ENCODE results near the gene TM4SF4. TPM values are rescaled to one million over a fixed set of nuclear protein-coding genes. Genes with fewer than 3 reads are reported as not detected.

The TM4SF4 gene
- total and polyA plus RNA-seq, 2 experiments from 2014 or later = not detected

DNA sequence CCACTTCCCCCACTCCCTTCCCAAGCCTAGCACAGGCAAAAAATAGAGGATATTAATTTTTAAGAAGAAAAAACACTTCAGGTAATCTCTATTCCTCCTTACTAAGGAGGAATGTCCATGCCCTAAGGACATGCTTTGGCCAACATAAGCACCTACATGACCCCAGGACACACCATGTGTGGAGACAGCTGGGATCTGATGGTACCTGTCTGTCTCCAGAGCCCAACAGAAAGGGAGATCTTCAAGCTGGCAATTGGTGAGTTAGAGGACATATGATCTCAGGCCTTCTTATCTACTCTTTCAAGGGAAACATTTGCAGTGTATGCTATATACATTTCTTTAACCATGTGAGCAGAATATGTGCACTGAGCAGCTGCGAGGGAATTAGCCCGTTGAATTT lies 7.0 kb downstream of the TM4SF4 start (continued):
- TF ChIP-seq, protein P1, sequence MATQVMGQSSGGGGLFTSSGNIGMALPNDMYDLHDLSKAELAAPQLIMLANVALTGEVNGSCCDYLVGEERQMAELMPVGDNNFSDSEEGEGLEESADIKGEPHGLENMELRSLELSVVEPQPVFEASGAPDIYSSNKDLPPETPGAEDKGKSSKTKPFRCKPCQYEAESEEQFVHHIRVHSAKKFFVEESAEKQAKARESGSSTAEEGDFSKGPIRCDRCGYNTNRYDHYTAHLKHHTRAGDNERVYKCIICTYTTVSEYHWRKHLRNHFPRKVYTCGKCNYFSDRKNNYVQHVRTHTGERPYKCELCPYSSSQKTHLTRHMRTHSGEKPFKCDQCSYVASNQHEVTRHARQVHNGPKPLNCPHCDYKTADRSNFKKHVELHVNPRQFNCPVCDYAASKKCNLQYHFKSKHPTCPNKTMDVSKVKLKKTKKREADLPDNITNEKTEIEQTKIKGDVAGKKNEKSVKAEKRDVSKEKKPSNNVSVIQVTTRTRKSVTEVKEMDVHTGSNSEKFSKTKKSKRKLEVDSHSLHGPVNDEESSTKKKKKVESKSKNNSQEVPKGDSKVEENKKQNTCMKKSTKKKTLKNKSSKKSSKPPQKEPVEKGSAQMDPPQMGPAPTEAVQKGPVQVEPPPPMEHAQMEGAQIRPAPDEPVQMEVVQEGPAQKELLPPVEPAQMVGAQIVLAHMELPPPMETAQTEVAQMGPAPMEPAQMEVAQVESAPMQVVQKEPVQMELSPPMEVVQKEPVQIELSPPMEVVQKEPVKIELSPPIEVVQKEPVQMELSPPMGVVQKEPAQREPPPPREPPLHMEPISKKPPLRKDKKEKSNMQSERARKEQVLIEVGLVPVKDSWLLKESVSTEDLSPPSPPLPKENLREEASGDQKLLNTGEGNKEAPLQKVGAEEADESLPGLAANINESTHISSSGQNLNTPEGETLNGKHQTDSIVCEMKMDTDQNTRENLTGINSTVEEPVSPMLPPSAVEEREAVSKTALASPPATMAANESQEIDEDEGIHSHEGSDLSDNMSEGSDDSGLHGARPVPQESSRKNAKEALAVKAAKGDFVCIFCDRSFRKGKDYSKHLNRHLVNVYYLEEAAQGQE (IDR thresholded peaks at IDR 0.05; ENCODE audit: unreplicated experiment) = no peak
- TF ChIP-seq, protein P2, sequence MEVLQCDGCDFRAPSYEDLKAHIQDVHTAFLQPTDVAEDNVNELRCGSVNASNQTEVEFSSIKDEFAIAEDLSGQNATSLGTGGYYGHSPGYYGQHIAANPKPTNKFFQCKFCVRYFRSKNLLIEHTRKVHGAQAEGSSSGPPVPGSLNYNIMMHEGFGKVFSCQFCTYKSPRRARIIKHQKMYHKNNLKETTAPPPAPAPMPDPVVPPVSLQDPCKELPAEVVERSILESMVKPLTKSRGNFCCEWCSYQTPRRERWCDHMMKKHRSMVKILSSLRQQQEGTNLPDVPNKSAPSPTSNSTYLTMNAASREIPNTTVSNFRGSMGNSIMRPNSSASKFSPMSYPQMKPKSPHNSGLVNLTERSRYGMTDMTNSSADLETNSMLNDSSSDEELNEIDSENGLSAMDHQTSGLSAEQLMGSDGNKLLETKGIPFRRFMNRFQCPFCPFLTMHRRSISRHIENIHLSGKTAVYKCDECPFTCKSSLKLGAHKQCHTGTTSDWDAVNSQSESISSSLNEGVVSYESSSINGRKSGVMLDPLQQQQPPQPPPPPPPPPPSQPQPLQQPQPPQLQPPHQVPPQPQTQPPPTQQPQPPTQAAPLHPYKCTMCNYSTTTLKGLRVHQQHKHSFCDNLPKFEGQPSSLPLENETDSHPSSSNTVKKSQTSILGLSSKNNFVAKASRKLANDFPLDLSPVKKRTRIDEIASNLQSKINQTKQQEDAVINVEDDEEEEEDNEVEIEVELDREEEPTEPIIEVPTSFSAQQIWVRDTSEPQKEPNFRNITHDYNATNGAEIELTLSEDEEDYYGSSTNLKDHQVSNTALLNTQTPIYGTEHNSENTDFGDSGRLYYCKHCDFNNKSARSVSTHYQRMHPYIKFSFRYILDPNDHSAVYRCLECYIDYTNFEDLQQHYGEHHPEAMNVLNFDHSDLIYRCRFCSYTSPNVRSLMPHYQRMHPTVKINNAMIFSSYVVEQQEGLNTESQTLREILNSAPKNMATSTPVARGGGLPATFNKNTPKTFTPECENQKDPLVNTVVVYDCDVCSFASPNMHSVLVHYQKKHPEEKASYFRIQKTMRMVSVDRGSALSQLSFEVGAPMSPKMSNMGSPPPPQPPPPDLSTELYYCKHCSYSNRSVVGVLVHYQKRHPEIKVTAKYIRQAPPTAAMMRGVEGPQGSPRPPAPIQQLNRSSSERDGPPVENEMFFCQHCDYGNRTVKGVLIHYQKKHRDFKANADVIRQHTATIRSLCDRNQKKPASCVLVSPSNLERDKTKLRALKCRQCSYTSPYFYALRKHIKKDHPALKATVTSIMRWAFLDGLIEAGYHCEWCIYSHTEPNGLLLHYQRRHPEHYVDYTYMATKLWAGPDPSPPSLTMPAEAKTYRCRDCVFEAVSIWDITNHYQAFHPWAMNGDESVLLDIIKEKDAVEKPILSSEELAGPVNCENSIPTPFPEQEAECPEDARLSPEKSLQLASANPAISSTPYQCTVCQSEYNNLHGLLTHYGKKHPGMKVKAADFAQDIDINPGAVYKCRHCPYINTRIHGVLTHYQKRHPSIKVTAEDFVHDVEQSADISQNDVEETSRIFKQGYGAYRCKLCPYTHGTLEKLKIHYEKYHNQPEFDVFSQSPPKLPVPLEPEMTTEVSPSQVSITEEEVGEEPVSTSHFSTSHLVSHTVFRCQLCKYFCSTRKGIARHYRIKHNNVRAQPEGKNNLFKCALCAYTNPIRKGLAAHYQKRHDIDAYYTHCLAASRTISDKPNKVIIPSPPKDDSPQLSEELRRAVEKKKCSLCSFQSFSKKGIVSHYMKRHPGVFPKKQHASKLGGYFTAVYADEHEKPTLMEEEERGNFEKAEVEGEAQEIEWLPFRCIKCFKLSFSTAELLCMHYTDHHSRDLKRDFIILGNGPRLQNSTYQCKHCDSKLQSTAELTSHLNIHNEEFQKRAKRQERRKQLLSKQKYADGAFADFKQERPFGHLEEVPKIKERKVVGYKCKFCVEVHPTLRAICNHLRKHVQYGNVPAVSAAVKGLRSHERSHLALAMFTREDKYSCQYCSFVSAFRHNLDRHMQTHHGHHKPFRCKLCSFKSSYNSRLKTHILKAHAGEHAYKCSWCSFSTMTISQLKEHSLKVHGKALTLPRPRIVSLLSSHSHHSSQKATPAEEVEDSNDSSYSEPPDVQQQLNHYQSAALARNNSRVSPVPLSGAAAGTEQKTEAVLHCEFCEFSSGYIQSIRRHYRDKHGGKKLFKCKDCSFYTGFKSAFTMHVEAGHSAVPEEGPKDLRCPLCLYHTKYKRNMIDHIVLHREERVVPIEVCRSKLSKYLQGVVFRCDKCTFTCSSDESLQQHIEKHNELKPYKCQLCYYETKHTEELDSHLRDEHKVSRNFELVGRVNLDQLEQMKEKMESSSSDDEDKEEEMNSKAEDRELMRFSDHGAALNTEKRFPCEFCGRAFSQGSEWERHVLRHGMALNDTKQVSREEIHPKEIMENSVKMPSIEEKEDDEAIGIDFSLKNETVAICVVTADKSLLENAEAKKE (CRISPR knock-in tag; IDR thresholded peaks at IDR 0.05) = no peak
- TF ChIP-seq, protein P3, sequence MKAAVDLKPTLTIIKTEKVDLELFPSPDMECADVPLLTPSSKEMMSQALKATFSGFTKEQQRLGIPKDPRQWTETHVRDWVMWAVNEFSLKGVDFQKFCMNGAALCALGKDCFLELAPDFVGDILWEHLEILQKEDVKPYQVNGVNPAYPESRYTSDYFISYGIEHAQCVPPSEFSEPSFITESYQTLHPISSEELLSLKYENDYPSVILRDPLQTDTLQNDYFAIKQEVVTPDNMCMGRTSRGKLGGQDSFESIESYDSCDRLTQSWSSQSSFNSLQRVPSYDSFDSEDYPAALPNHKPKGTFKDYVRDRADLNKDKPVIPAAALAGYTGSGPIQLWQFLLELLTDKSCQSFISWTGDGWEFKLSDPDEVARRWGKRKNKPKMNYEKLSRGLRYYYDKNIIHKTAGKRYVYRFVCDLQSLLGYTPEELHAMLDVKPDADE (IDR thresholded peaks at IDR 0.05) = no peak
- TF ChIP-seq JUNB (IDR thresholded peaks at IDR 0.05; ENCODE audit: unreplicated experiment) = no peak

DNA sequence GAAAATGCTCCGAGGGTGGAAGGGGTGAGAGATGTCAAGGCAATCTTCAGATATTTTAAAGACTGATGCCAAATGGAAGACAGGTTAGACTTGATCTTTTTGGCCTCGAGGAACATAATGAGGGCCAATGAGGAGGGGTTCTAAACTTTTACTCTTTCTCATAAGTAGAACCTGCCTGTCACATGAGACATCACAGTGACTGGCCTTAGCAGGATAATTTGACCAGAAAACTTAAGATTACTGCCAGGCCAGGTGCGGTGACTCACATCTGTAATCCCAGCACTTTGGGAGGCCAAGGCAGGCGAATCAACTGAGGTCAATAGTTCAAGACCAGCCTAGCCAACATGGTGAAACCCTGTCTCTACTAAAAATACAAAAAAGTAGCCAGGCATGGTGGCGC lies 12.2 kb downstream of the TM4SF4 start:
- no peak overlapping the region for H3K4me3 ChIP-seq
- H3K36me3 ChIP-seq (ENCODE audit: insufficient read depth) = no peaks in the 10 kb centered on the region
- no peak overlapping the region for H3K4me2 ChIP-seq
- no peaks in the 10 kb centered on the region for H3K9me2 ChIP-seq (ENCODE audit: insufficient read depth)
- H3K4me3 Mint-ChIP-seq = no peak overlapping the region
- no peak overlapping the region for H3K27ac Mint-ChIP-seq
- DNase-seq (ENCODE audit: low spot score) (no peak), ATAC-seq (no peak)
- no peaks in the 10 kb centered on the region for H3K79me2 ChIP-seq (replicated peaks; ENCODE audit: insufficient read depth)
- no peaks in the 10 kb centered on the region for H3K4me1 Mint-ChIP-seq
- H3K36me3 Mint-ChIP-seq (ENCODE audit: low read depth) = no peaks in the 10 kb centered on the region
- no peaks in the 10 kb centered on the region for H3K27me3 ChIP-seq (ENCODE audit: insufficient read depth)
- H4K20me1 ChIP-seq (replicated peaks; ENCODE audit: insufficient read depth) = no peaks in the 10 kb centered on the region; the same call in 1 of the 2 replicates
- H3K9me3 Mint-ChIP-seq = no peaks in the 10 kb centered on the region
- H3K27ac ChIP-seq (ENCODE audit: low read depth) = no peak overlapping the region
- H3K4me1 ChIP-seq (ENCODE audit: insufficient read depth) = no peaks in the 10 kb centered on the region
- H3K27me3 Mint-ChIP-seq (ENCODE audit: insufficient read depth, low read depth, poor library complexity) = peaks cover 6% of the 10 kb centered on the region
- H2AFZ ChIP-seq = no peak overlapping the region
- H3F3A ChIP-seq (replicated peaks; ENCODE audit: low read depth) = no peaks in the 10 kb centered on the region
- TF ChIP-seq NANOG (IDR thresholded peaks at IDR 0.05; ENCODE audit: borderline replicate concordance) = no peak
- TF ChIP-seq CREB1 (CRISPR knock-in tag; IDR thresholded peaks at IDR 0.05; ENCODE audit: low read depth) = no peak
- no peak for TF ChIP-seq JUNB (IDR thresholded peaks at IDR 0.05; ENCODE audit: unreplicated experiment)
- TF ChIP-seq POLR2AphosphoS5 (IDR thresholded peaks at IDR 0.05; ENCODE audit: low read depth) = no peak
- TF ChIP-seq STAT1 (IDR thresholded peaks at IDR 0.05; ENCODE audit: unreplicated experiment) = no peak

Measured in GM23338 (cell line).